H1 (cell line): ENCODE results near the gene POLR2H.

Source experiments
- CHD7 ChIP-seq: fragments of 300-600 bp; sonication (generic); IDR thresholded peaks from 2 replicates; pipeline ENCODE4 v1.7.1; 2012; ENCODE audit warnings: low read length, moderate library complexity, mild to moderate bottlenecking, inconsistent platforms; ENCODE audit not compliant: insufficient replicate concordance
- CTCF ChIP-seq, 3 experiments: IDR thresholded peaks; 1 replicate in 2 of 3; 2 replicates in 1 of 3; pipeline versions ENCODE4 v1.5.1 to v1.6.1; 2011; ENCODE audit warnings: low read length in 3 of 3, mild to moderate bottlenecking in 3 of 3, inconsistent platforms in 2 of 3, low read depth in 1 of 3, moderate library complexity in 1 of 3; ENCODE audit not compliant: insufficient read depth in 1 of 3; ENCODE audit errors: control extremely low read depth in 1 of 3
- EZH2 ChIP-seq: fragments of 200-600 bp; sonication (generic); IDR thresholded peaks from 2 replicates; pipeline ENCODE4 v1.7.1; 2012; ENCODE audit warnings: low read depth, mild to moderate bottlenecking, moderate library complexity, low read length, inconsistent platforms; ENCODE audit not compliant: severe bottlenecking
- FOSL1 ChIP-seq: IDR thresholded peaks from 2 replicates; pipeline ENCODE4 v1.6.1; 2011; ENCODE audit warnings: mild to moderate bottlenecking, low read depth, low read length, moderate library complexity; ENCODE audit not compliant: insufficient read depth
- JUN ChIP-seq: IDR thresholded peaks from 2 replicates; pipeline ENCODE4 v1.6.1; 2011; ENCODE audit warnings: low read depth, mild to moderate bottlenecking, improper control_type of control experiment, low read length
- JUND ChIP-seq: IDR thresholded peaks from 2 replicates; pipeline ENCODE4 v1.6.1; 2011; ENCODE audit warnings: mild to moderate bottlenecking, improper control_type of control experiment, low read length
- MAX ChIP-seq: IDR thresholded peaks from 2 replicates; pipeline ENCODE4 v1.6.1; 2012; ENCODE audit warnings: inconsistent platforms
- RNF2 ChIP-seq: fragments of 200-900, 300-1000 bp; sonication (generic); IDR thresholded peaks from 2 replicates; pipeline ENCODE4 v1.7.1; 2016; ENCODE audit warnings: borderline replicate concordance, low read depth, mild to moderate bottlenecking, antibody characterized with exemption, low read length; ENCODE audit not compliant: poor library complexity, severe bottlenecking; ENCODE audit errors: missing control alignments
- SRF ChIP-seq: IDR thresholded peaks from 2 replicates; pipeline ENCODE4 v1.6.1; 2011; ENCODE audit warnings: mild to moderate bottlenecking, low read depth, low read length, moderate library complexity

- TF ChIP-seq CTCF (IDR thresholded peaks at IDR 0.05; ENCODE audit: control extremely low read depth in 1 of 3, insufficient read depth in 1 of 3, low read depth in 1 of 3, low read length in 3 of 3) (no peak), JUN (no peak), FOSL1 (no peak), SRF (no peak), CHD7 (no peak), EZH2 (no peak), MAX (no peak), RNF2 (no peak), JUND (no peak)
These were observed 18.1 kb downstream of the POLR2H start, which contains the start of gene CHRD for GRCh38 chr3:184379358-184380184.
